Mesothelial cell of epicardium (in vitro differentiated cells): ENCODE results near the gene PROK2. TPM values are rescaled to one million over a fixed set of nuclear protein-coding genes. Genes with fewer than 3 reads are reported as not detected.

Source experiments
- DNase-seq, 2 experiments: peaks; one replicate each; pipeline ENCODE4 v3.0.0; 2021; ENCODE audit warnings: low spot score in 2 of 2; ENCODE audit not compliant: unreplicated experiment in 2 of 2
- H3K27ac Mint-ChIP-seq: 2 replicates; pipeline ENCODE4 v1.8.0; 2021; ENCODE audit warnings: mixed read lengths
- H3K27me3 Mint-ChIP-seq: 2 replicates; pipeline ENCODE4 v1.8.0; 2021; ENCODE audit warnings: low read depth, mixed read lengths
- H3K36me3 Mint-ChIP-seq: 2 replicates; pipeline ENCODE4 v1.8.0; 2021; ENCODE audit warnings: mixed read lengths
- H3K4me1 Mint-ChIP-seq: 2 replicates; pipeline ENCODE4 v1.8.0; 2021; ENCODE audit warnings: mixed read lengths
- H3K4me3 Mint-ChIP-seq: 2 replicates; pipeline ENCODE4 v1.8.0; 2021; ENCODE audit warnings: mild to moderate bottlenecking, moderate library complexity, mixed read lengths
- H3K9me3 Mint-ChIP-seq: 2 replicates; pipeline ENCODE4 v1.8.0; 2021; ENCODE audit warnings: mixed read lengths
- CTCF ChIP-seq: fragments of 200-600 bp; sonication (generic); IDR thresholded peaks from one replicate; pipeline ENCODE4 v1.5.0; 2021; ENCODE audit warnings: antibody characterized with exemption; ENCODE audit not compliant: unreplicated experiment
- total RNA-seq: library from RNA; stranded (reverse); gene quantifications from 3 replicates; pipeline ENCODE4 v1.2.1, GENCODE V29; 2021

The PROK2 gene
- total RNA-seq, 1 donor from 2014 or later = not detected

GRCh38 chr3:71771884-71772283 is 13.1 kb downstream of the PROK2 start:
- Mint-ChIP-seq H3K9me3 (no peaks in the 10 kb centered on the region), H3K4me3 (no peak overlapping the region), H3K36me3 (no peaks in the 10 kb centered on the region), H3K27ac (no peak overlapping the region), H3K27me3 (peaks cover 23% of the 10 kb centered on the region), H3K4me1 (no peaks in the 10 kb centered on the region)
- no peak for DNase-seq
- no peak for TF ChIP-seq CTCF

- no peak for DNase-seq
- Mint-ChIP-seq H3K4me1 (no peaks in the 10 kb centered on the region), H3K9me3 (no peaks in the 10 kb centered on the region), H3K36me3 (no peaks in the 10 kb centered on the region), H3K4me3 (no peak overlapping the region), H3K27me3 (peaks cover 23% of the 10 kb centered on the region), H3K27ac (no peak overlapping the region)
- TF ChIP-seq CTCF = no peak
Measured at GRCh38 chr3:71771126-71771525, 13.8 kb downstream of the PROK2 start.

DNA sequence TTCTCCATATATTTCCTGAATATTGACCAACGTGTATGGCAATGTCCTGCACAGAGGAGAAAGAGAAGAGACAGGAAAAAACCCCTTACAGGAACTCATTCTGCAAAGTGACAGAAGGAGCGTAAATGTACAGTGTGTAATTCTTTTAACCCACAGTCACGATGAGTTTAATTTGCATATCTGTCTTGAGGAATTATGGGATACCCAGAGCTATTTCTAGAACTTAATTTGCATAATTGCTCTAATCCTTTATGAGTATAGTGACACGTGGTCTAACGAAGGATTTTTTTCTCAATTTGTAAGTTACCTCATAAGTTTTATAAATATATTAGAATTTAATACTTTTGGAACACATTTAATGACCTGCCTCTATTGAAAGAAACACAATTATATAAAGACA is 21.5 kb downstream of the PROK2 start:
- Mint-ChIP-seq H3K9me3 (no peaks in the 10 kb centered on the region), H3K27me3 (peaks cover 32% of the 10 kb centered on the region)

DNA sequence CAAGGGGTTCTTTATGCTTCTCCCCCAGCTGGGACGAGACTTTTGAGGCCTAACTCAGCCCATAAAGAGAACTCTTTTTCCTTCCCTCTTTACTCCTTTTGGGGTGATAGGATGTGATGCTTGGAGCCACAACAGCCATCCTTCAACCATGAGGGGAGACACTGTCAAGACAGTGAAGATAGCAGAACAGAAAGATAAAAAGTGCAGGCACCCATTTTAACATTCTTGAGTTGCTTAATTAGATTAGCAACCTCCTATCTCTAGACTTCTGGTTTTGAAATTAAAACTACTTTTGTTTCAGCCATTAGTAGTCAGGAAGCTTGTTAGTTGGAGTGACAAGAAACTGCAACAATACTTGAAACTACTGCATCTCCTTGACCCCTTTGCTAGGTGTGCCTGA is 24.8 kb downstream of the PROK2 start:
- TF ChIP-seq CTCF = no peak
- Mint-ChIP-seq H3K9me3 (no peaks in the 10 kb centered on the region), H3K4me1 (peaks cover 7% of the 10 kb centered on the region), H3K27me3 (peaks cover 60% of the 10 kb centered on the region), H3K27ac (no peak overlapping the region), H3K4me3 (no peak overlapping the region), H3K36me3 (peaks cover 5% of the 10 kb centered on the region)
- no peak for DNase-seq

More for the DNA sequence above, 21.5 kb downstream of the PROK2 start:
- TF ChIP-seq CTCF = no peak
- H3K27ac Mint-ChIP-seq = no peak overlapping the region
- H3K36me3 Mint-ChIP-seq = no peaks in the 10 kb centered on the region
- DNase-seq = no peak
- no peak overlapping the region for H3K4me3 Mint-ChIP-seq
- no peaks in the 10 kb centered on the region for H3K4me1 Mint-ChIP-seq

DNA sequence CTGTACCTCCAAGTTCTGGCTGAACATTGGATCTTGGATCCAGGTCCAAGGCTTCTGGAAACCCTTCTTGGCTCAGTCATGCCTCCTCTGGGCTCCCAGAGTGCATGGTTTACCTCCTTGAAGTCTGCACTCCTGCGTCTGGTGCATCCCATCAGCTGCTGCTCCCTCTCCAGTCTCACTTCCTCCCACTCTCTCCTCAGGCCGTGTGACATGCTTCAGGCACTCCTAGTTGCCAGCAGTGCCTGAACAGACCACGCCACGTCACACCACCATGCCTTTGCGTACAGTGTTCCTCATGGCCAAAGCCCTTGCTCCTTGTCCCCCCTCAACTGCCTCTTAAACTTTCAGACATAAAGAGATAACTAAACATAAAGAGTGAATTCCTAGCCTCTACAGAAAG is 25.5 kb downstream of the PROK2 start:
- Mint-ChIP-seq H3K4me1 (peaks cover 9% of the 10 kb centered on the region), H3K9me3 (no peaks in the 10 kb centered on the region), H3K27ac (no peak overlapping the region), H3K27me3 (peaks cover 65% of the 10 kb centered on the region), H3K36me3 (peaks cover 6% of the 10 kb centered on the region), H3K4me3 (no peak overlapping the region)
- TF ChIP-seq CTCF = no peak
- no peak for DNase-seq

DNA sequence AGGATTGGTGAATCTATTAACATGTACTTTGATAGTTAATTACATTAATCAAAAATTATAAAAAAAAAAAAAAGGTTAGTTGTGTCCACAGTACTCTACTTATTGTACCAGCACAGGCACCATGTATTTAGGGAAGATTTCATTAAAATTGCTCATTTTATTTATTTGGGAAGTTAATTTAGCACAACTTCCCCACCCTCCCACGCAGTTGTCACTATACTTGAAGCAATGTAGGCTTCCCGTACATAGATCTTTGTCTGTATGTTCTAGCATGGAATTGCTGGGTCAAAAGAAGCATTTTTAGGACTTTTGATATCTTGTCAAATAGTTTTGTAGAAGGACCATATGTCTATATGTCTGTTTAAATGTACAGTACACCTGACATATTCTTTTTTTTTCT is 26.9 kb downstream of the PROK2 start:
- Mint-ChIP-seq H3K4me1 (peaks cover 9% of the 10 kb centered on the region), H3K27ac (no peak overlapping the region), H3K9me3 (no peaks in the 10 kb centered on the region), H3K36me3 (peaks cover 6% of the 10 kb centered on the region), H3K27me3 (peaks cover 59% of the 10 kb centered on the region), H3K4me3 (no peak overlapping the region)
- no peak for DNase-seq
- no peak for TF ChIP-seq CTCF
